Measurements from ENCODE around the gene ADAM10. TPM values are rescaled to one million over a fixed set of nuclear protein-coding genes. Genes with fewer than 3 reads are reported as not detected.

The ADAM10 gene
- total and polyA plus RNA-seq, 8 donors, result 5.8 to 159 (median 17.2) TPM

- WGBS, 5 donors, result 83 to 93% (median 91%) methylated on average over 3 of the region's 3 CpGs
These were observed 166.2 kb downstream of the ADAM10 start for GRCh38 chr15:58583171-58583908.

DNA sequence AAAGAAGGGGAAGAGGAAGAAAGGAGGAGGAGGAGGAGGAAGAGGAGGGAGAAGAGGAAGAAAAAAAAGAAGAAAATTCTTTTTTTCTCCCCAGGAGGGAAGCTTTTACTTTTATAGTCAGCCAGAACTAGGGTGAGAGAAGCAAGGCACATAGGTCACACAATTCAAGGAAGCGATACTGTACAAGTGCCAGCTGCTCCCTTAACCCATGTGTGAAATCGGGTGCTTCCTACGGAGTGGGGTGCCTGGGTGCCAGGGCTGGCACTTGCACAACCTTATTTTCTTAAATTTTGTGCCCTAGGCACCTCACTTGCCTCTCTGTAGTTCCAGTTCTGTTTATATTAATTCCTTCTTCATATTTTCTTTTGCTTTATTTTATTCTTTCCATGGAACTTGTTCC is 167.3 kb downstream of the ADAM10 start:
- Histone ChIP-seq H3K27ac (no peak overlapping the region), H3K36me3 (no peaks in the 10 kb centered on the region), H3K27me3 (no peaks in the 10 kb centered on the region), H3K9me3 (no peaks in the 10 kb centered on the region), H3K4me1 (no peaks in the 10 kb centered on the region), H3K4me3 (no peak overlapping the region)
- no peak for DNase-seq
- WGBS, 5 donors, result 80 to 97% (median 86%) methylated on average over 3 of the region's 3 CpGs
- intact Hi-C loops (cut with DNase I; ENCODE audit: low total_unique reads), result no loop called here
- TF ChIP-seq CTCF (IDR thresholded peaks at IDR 0.05) (no peak), POLR2A (IDR thresholded peaks at IDR 0.05) (no peak), EP300 (IDR thresholded peaks at IDR 0.05) (no peak), POLR2AphosphoS5 (IDR thresholded peaks at IDR 0.05) (no peak)

More at GRCh38 chr15:58583171-58583908, 166.2 kb downstream of the ADAM10 start:
- Histone ChIP-seq H3K27ac (no peak overlapping the region), H3K27me3 (no peaks in the 10 kb centered on the region), H3K36me3 (no peaks in the 10 kb centered on the region), H3K4me1 (no peaks in the 10 kb centered on the region), H3K9me3 (no peaks in the 10 kb centered on the region), H3K4me3 (no peak overlapping the region)
- no peak for TF ChIP-seq POLR2A (IDR thresholded peaks at IDR 0.05)
- no peak for TF ChIP-seq CTCF (IDR thresholded peaks at IDR 0.05)
- no peak for TF ChIP-seq POLR2AphosphoS5 (IDR thresholded peaks at IDR 0.05)
- DNase-seq, result no peak
- intact Hi-C loops (cut with DNase I; ENCODE audit: low total_unique reads), result no loop called here

DNA sequence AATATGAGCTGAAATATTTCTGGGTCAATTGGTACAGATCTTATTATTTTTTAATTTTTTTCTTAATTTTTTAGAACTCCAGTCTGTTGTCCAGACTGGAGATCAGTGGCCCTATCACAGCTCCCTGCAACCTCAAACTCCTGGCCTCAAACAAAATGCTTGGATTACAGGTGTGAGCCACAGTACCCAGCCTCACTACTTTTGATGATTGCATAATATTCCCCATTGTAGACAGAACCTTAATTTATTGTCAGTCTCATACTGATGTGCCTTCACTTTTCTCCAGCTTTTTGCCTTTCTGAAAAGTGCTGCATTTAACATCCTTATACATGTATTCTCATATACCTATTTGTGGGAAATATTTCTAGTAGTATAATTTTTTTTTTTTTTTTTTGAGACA is 172.8 kb downstream of the ADAM10 start:
- TF ChIP-seq POLR2A (IDR thresholded peaks at IDR 0.05) (no peak), POLR2AphosphoS5 (IDR thresholded peaks at IDR 0.05) (no peak), EP300 (IDR thresholded peaks at IDR 0.05) (no peak), CTCF (IDR thresholded peaks at IDR 0.05) (no peak)
- Histone ChIP-seq H3K36me3 (no peaks in the 10 kb centered on the region), H3K9me3 (no peaks in the 10 kb centered on the region), H3K4me1 (peaks cover 0 to 6% (median 0%) of the 10 kb centered on the region in 4 donors), H3K27me3 (no peaks in the 10 kb centered on the region), H3K27ac (no peak overlapping the region), H3K4me3 (no peak overlapping the region)
- no peak for DNase-seq
- intact Hi-C loops (cut with DNase I; ENCODE audit: low total_unique reads), result no loop called here

DNA sequence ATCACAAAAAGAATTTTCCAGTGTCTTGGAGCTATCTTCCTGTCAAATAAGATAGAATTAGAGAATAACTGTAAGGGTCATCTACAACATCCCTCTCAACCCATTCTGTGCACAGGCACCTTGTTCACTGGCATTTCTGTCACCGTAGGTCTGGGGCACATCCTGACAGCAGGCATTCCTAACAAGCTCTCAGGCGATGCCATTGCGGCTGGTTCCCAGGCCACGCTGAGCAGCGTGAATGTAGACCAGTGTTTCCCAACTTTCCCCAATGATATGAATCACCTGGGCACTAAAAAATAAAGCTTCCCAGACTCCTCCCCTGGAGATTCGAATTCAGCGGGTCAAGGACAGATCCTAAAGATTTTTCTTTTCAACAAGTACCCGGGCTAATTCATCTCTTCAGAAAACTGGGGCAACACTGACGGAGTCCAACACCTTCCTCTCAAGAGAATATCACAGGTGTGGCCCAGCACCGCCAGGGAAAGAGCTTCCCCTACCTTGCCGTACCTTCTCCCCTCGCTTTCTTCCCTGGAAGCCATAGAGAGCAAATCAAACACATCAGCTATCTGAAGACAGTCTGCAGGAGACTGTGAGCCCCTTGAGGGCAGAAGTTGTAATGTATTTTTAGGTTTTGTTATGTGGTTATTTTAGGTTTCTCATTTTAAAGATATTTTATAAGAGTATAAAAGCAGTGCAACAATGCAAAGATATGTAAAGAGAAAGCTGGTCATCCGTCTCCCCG is 174.3 kb downstream of the ADAM10 start:
- no peaks in the 10 kb centered on the region for H3K36me3 ChIP-seq
- intact Hi-C loops (cut with DNase I; ENCODE audit: low total_unique reads), result no loop called here
- H3K4me1 ChIP-seq, result peaks cover 0 to 6% (median 0%) of the 10 kb centered on the region in 4 donors
- no peak overlapping the region for H3K4me3 ChIP-seq
- WGBS, 5 donors, result 90 to 96% (median 92%) methylated on average over 14 of the region's 14 CpGs
- H3K27ac ChIP-seq, result no peak overlapping the region
- no peaks in the 10 kb centered on the region for H3K9me3 ChIP-seq
- DNase-seq, result no peak
- no peaks in the 10 kb centered on the region for H3K27me3 ChIP-seq
- TF ChIP-seq EP300 (IDR thresholded peaks at IDR 0.05), result no peak
- no peak for TF ChIP-seq CTCF (IDR thresholded peaks at IDR 0.05)
- TF ChIP-seq POLR2A (IDR thresholded peaks at IDR 0.05), result no peak
- no peak for TF ChIP-seq POLR2AphosphoS5 (IDR thresholded peaks at IDR 0.05)

Data from stomach (tissue), 9 donors.